HG03045 (cell line): ENCODE measurements around the gene CILP2.

Source experiments
- ATAC-seq: cut with Tn5 transposase; IDR thresholded peaks from one replicate; pipeline ENCODE4 v1.9.1; 2021; ENCODE audit warnings: mild to moderate bottlenecking, moderate library complexity; ENCODE audit not compliant: unreplicated experiment

Gene CILP2

GRCh38 chr19:19529783-19530422 lies 8.2 kb upstream of the CILP2 start:
- ATAC-seq = no peak

GRCh38 chr19:19530423-19530804 lies 7.7 kb upstream of the CILP2 start:
- ATAC-seq = no peak

- ATAC-seq = no peak
Observed at GRCh38 chr19:19530889-19531288, 7.2 kb upstream of the CILP2 start.

- ATAC-seq = no peak
Observed at GRCh38 chr19:19531951-19532805, 5.9 kb upstream of the CILP2 start.

- no peak for ATAC-seq
Observed at GRCh38 chr19:19532806-19533701, 5.0 kb upstream of the CILP2 start.

GRCh38 chr19:19533841-19534240 lies 4.2 kb upstream of the CILP2 start:
- ATAC-seq = no peak

- ATAC-seq = no peak
Observed at GRCh38 chr19:19534556-19535265, 3.4 kb upstream of the CILP2 start.

GRCh38 chr19:19535311-19536191 lies 2.5 kb upstream of the CILP2 start:
- no peak for ATAC-seq

GRCh38 chr19:19537075-19538048 lies 703 bp upstream of the CILP2 start:
- ATAC-seq = no peak

- ATAC-seq = no peak
Observed at GRCh38 chr19:19538785-19539166, 711 bp downstream of the CILP2 start.

GRCh38 chr19:19539698-19540063 lies 1.6 kb downstream of the CILP2 start:
- ATAC-seq = no peak

- ATAC-seq = no peak
Observed at GRCh38 chr19:19540064-19540714, 2.1 kb downstream of the CILP2 start.

GRCh38 chr19:19540715-19541515 lies 2.9 kb downstream of the CILP2 start:
- ATAC-seq = no peak

GRCh38 chr19:19541616-19542015 lies 3.6 kb downstream of the CILP2 start:
- no peak for ATAC-seq

- ATAC-seq = no peak
Observed at GRCh38 chr19:19542507-19542906, 4.4 kb downstream of the CILP2 start.

- ATAC-seq = no peak
Observed at GRCh38 chr19:19543101-19543500, 5.0 kb downstream of the CILP2 start.

- no peak for ATAC-seq
Observed at GRCh38 chr19:19543640-19544039, 5.6 kb downstream of the CILP2 start.
